H1 (cell line): ENCODE results near the gene MYO3A. TPM values are rescaled to one million over a fixed set of nuclear protein-coding genes. Genes with fewer than 3 reads are reported as not detected.

Source experiments
- CTCF ChIA-PET: fragments of 300-600 bp; sonication (Branson Sonifier 250); formaldehyde crosslinking; loops from one replicate; lab custom pipeline; 2021; ENCODE audit not compliant: partially characterized antibody; lab: Charles Lee
- POLR2A ChIA-PET: fragments of 300-600 bp; sonication (Branson Sonifier 250); formaldehyde crosslinking; loops from one replicate; lab custom pipeline; 2021; ENCODE audit warnings: inconsistent platforms; ENCODE audit not compliant: partially characterized antibody; lab: Charles Lee
- DNase-seq, 2 experiments: peaks; one replicate each; pipeline versions ENCODE4 v3.0.0 to v3.0.0-alpha.2; 2010 to 2022; ENCODE audit warnings: low spot score in 2 of 2, low read depth in 1 of 2, mixed read lengths in 1 of 2
- FAIRE-seq: peaks from 2 replicates; lab custom pipeline; 2011; peaks lifted over from hg19 to GRCh38; lab: Jason Lieb, UNC
- H2AFZ ChIP-seq: 2 replicates; pipeline ENCODE4 v1.8.1; 2012; ENCODE audit warnings: low read length, inconsistent platforms
- H2AK5ac ChIP-seq: 2 replicates; pipeline ENCODE4 v1.6.1; 2013; ENCODE audit warnings: low read depth, low read length
- H2BK120ac ChIP-seq: replicated peaks from 2 replicates; pipeline ENCODE3; 2013; ENCODE audit warnings: low read depth, low read length, inconsistent platforms
- H2BK12ac ChIP-seq: 2 replicates; pipeline ENCODE4 v1.6.1; 2013; ENCODE audit warnings: low read depth, low read length
- H2BK15ac ChIP-seq: 2 replicates; pipeline ENCODE4 v1.6.1; 2013; ENCODE audit warnings: low read length
- H2BK20ac ChIP-seq: 2 replicates; pipeline ENCODE4 v1.6.1; 2013; ENCODE audit warnings: low read length
- H2BK5ac ChIP-seq: 2 replicates; pipeline ENCODE4 v1.6.1; 2013; ENCODE audit warnings: low read depth, low read length
- H3K14ac ChIP-seq: 2 replicates; pipeline ENCODE4 v1.6.1; 2013; ENCODE audit warnings: inconsistent platforms; ENCODE audit not compliant: insufficient read length
- H3K18ac ChIP-seq: 2 replicates; pipeline ENCODE4 v1.6.1; 2013; ENCODE audit warnings: low read length; ENCODE audit errors: extremely low read depth
- H3K23ac ChIP-seq: 2 replicates; pipeline ENCODE4 v1.6.1; 2013; ENCODE audit warnings: inconsistent platforms; ENCODE audit not compliant: insufficient read length
- H3K23me2 ChIP-seq: 2 replicates; pipeline ENCODE4 v1.6.1; 2013; ENCODE audit warnings: low read depth, low read length
- H3K27ac ChIP-seq: 2 replicates; pipeline ENCODE4 v1.6.1; 2011; ENCODE audit warnings: low read depth, low read length, inconsistent platforms
- H3K27me3 ChIP-seq, 4 experiments: replicated peaks in 1 of 4; 1 replicate in 1 of 4; 2 replicates in 3 of 4; pipeline versions ENCODE4 v1.6.1 to v1.8.1; 2011 to 2013; ENCODE audit warnings: low read length in 3 of 4, mild to moderate bottlenecking in 3 of 4, inconsistent platforms in 2 of 4, mixed read lengths in 2 of 4, moderate library complexity in 1 of 4; ENCODE audit not compliant: control insufficient read depth in 3 of 4, insufficient read depth in 3 of 4; ENCODE audit errors: extremely low read depth in 1 of 4
- H3K36me3 ChIP-seq, 4 experiments: 2 replicates each; pipeline versions ENCODE4 v1.6.1 to v1.8.1; 2011 to 2013; ENCODE audit warnings: mild to moderate bottlenecking in 4 of 4, low read length in 3 of 4, moderate library complexity in 2 of 4, control low read depth in 1 of 4, inconsistent platforms in 1 of 4; ENCODE audit not compliant: insufficient read depth in 4 of 4, control insufficient read depth in 2 of 4
- H3K4ac ChIP-seq: replicated peaks from 2 replicates; pipeline ENCODE3; 2013; ENCODE audit warnings: low read length, low read depth, mixed read lengths, inconsistent platforms; ENCODE audit not compliant: insufficient read length
- H3K4me1 ChIP-seq, 4 experiments: replicated peaks in 1 of 4; 1 replicate in 1 of 4; 2 replicates in 3 of 4; pipeline versions ENCODE4 v1.6.1 to v1.8.1; 2011 to 2013; ENCODE audit warnings: low read length in 3 of 4, inconsistent platforms in 2 of 4, mixed read lengths in 1 of 4; ENCODE audit not compliant: insufficient read depth in 4 of 4, control insufficient read depth in 3 of 4
- H3K4me2 ChIP-seq, 2 experiments: 2 replicates each; pipeline versions ENCODE4 v1.6.1 to v1.8.1; 2011 to 2013; ENCODE audit warnings: low read depth in 2 of 2, low read length in 2 of 2, control low read depth in 1 of 2, inconsistent platforms in 1 of 2, mild to moderate bottlenecking in 1 of 2; ENCODE audit not compliant: insufficient read depth in 1 of 2
- H3K4me3 ChIP-seq, 4 experiments: fragments of 200-600, 300-600 bp in 1 of 4; sonication (generic), shearing (Covaris generic), sonication (Bioruptor Twin) in 1 of 4; 2 replicates each; pipeline versions ENCODE4 v1.5.1 to v1.8.1; 2011 to 2016; ENCODE audit warnings: low read length in 4 of 4, low read depth in 3 of 4, control low read depth in 2 of 4, inconsistent platforms in 2 of 4, mild to moderate bottlenecking in 2 of 4, mixed read lengths in 1 of 4, moderate library complexity in 1 of 4; ENCODE audit not compliant: insufficient read depth in 2 of 4; ENCODE audit errors: extremely low read depth in 1 of 4
- H3K56ac ChIP-seq: replicated peaks from 2 replicates; pipeline ENCODE3; 2013; ENCODE audit warnings: low read depth, mild to moderate bottlenecking, mixed read lengths, low read length, inconsistent platforms; ENCODE audit not compliant: insufficient read length
- H3K79me1 ChIP-seq: 2 replicates; pipeline ENCODE4 v1.6.1; 2013; ENCODE audit warnings: low read depth, low read length, control low read depth
- H3K79me2 ChIP-seq, 2 experiments: 2 replicates each; pipeline versions ENCODE4 v1.6.1 to v1.8.1; 2012 to 2013; ENCODE audit warnings: low read length in 2 of 2, mild to moderate bottlenecking in 2 of 2, inconsistent platforms in 1 of 2; ENCODE audit not compliant: insufficient read depth in 2 of 2, control insufficient read depth in 1 of 2
- H3K9ac ChIP-seq, 4 experiments: replicated peaks in 1 of 4; 1 replicate in 1 of 4; 2 replicates in 3 of 4; pipeline versions ENCODE4 v1.6.1 to v1.8.1; 2011 to 2013; ENCODE audit warnings: low read depth in 3 of 4, low read length in 3 of 4, control low read depth in 2 of 4, mild to moderate bottlenecking in 2 of 4, moderate library complexity in 2 of 4, inconsistent platforms in 1 of 4; ENCODE audit errors: extremely low read depth in 1 of 4
- H3K9me3 ChIP-seq, 2 experiments: 2 replicates each; pipeline versions ENCODE4 v1.6.1 to v1.8.1; 2012 to 2013; ENCODE audit warnings: mild to moderate bottlenecking in 2 of 2, moderate library complexity in 2 of 2, control low read depth in 1 of 2, inconsistent platforms in 1 of 2, low read depth in 1 of 2, low read length in 1 of 2, mixed read lengths in 1 of 2; ENCODE audit not compliant: insufficient read depth in 2 of 2
- H4K20me1 ChIP-seq, 2 experiments: replicated peaks in 1 of 2; 2 replicates each; pipeline versions ENCODE3 to v1.8.1; 2011 to 2013; ENCODE audit warnings: inconsistent platforms in 2 of 2, low read length in 2 of 2, mild to moderate bottlenecking in 1 of 2; ENCODE audit not compliant: insufficient read depth in 2 of 2, control insufficient read depth in 1 of 2
- H4K5ac ChIP-seq: 2 replicates; pipeline ENCODE4 v1.6.1; 2013; ENCODE audit warnings: low read length, low read depth, mixed read lengths, inconsistent platforms; ENCODE audit not compliant: insufficient read length
- H4K8ac ChIP-seq: 2 replicates; pipeline ENCODE4 v1.8.0; 2013; ENCODE audit warnings: mild to moderate bottlenecking, moderate library complexity, low read length, inconsistent platforms; ENCODE audit not compliant: insufficient read depth; ENCODE audit errors: extremely low read depth
- H4K91ac ChIP-seq: replicated peaks from 2 replicates; pipeline ENCODE3; 2013; ENCODE audit warnings: low read length, mixed read lengths, inconsistent platforms; ENCODE audit not compliant: insufficient read length
- ASH2L ChIP-seq: fragments of 200-600, 300-600 bp; sonication (generic); IDR thresholded peaks from one replicate; pipeline ENCODE4 v1.7.1; 2017; ENCODE audit warnings: low read length
- BACH1 ChIP-seq: IDR thresholded peaks from 2 replicates; pipeline ENCODE4 v1.6.1; 2012; ENCODE audit warnings: low read length, improper control_type of control experiment
- CTBP2 ChIP-seq: IDR thresholded peaks from 2 replicates; pipeline ENCODE4 v1.7.0; 2011; ENCODE audit warnings: borderline replicate concordance, mild to moderate bottlenecking, moderate library complexity, mixed read lengths, low read length; ENCODE audit not compliant: insufficient read depth, insufficient read length
- EZH2 ChIP-seq: fragments of 200-600 bp; sonication (generic); IDR thresholded peaks from 2 replicates; pipeline ENCODE4 v1.7.1; 2012; ENCODE audit warnings: low read depth, mild to moderate bottlenecking, moderate library complexity, low read length, inconsistent platforms; ENCODE audit not compliant: severe bottlenecking
- KDM4A ChIP-seq: IDR thresholded peaks from one replicate; pipeline ENCODE4 v1.7.1; 2012; ENCODE audit warnings: low read depth, mild to moderate bottlenecking, moderate library complexity, low read length, inconsistent platforms; ENCODE audit not compliant: severe bottlenecking
- KDM5A ChIP-seq: fragments of 200-600 bp; IDR thresholded peaks from 2 replicates; pipeline ENCODE4 v1.7.1; 2012; ENCODE audit warnings: mild to moderate bottlenecking, low read length, inconsistent platforms, mixed read lengths
- POLR2AphosphoS5 ChIP-seq: IDR thresholded peaks from 2 replicates; pipeline ENCODE4 v1.6.1; 2011; ENCODE audit warnings: low read depth, low read length
- RNF2 ChIP-seq: fragments of 200-900, 300-1000 bp; sonication (generic); IDR thresholded peaks from 2 replicates; pipeline ENCODE4 v1.7.1; 2016; ENCODE audit warnings: borderline replicate concordance, low read depth, mild to moderate bottlenecking, antibody characterized with exemption, low read length; ENCODE audit not compliant: poor library complexity, severe bottlenecking; ENCODE audit errors: missing control alignments
- SP2 ChIP-seq: IDR thresholded peaks from 2 replicates; pipeline ENCODE4 v1.6.1; 2012; ENCODE audit warnings: mild to moderate bottlenecking, low read length, inconsistent platforms
- SUZ12 ChIP-seq: fragments of 200-600 bp; sonication (generic); IDR thresholded peaks from 2 replicates; pipeline ENCODE4 v1.6.1; 2012; ENCODE audit warnings: mild to moderate bottlenecking, inconsistent platforms, low read length, moderate library complexity, mixed read lengths
- TAF7 ChIP-seq: optimal IDR thresholded peaks from 2 replicates; pipeline ENCODE3; 2011; ENCODE audit warnings: low read depth, mild to moderate bottlenecking, inconsistent platforms, low read length, moderate library complexity, borderline replicate concordance
- WGBS, 2 experiments: shearing (Covaris generic) in 1 of 2; methylation state at CpG; one replicate each; pipeline versions ENCODE4 v1.1.6 to v1.1.7; 2013 to 2015; ENCODE audit warnings: low lambda C conversion rate in 2 of 2, mixed read lengths in 2 of 2, inconsistent platforms in 1 of 2, low coverage in 1 of 2, missing lambda C conversion rate in 1 of 2; ENCODE audit not compliant: insufficient replicate concordance in 2 of 2, insufficient coverage in 1 of 2, insufficient read length in 1 of 2; ENCODE audit errors: extremely low coverage in 1 of 2, missing lambda C conversion rate in 1 of 2; 5-methylcytosine and 5-hydroxymethylcytosine counted together
- polyA plus RNA-seq, 7 experiments: library from polyadenylated mRNA; depleted of rRNA in 3 of 7; stranded (reverse) in 5 of 7; unstranded in 2 of 7; fragments of >200 nt in 5 of 7; fragments of 200-250 nt in 2 of 7; gene quantifications; 1 replicate in 5 of 7; 2 replicates in 1 of 7; 4 replicates in 1 of 7; pipeline versions ENCODE4 v1.2.1 to v1.2.3, GENCODE V29; 2011 to 2013; ENCODE audit warnings: missing spikeins in 2 of 7, mixed read lengths in 2 of 7
- total RNA-seq: library from RNA; stranded (reverse); fragmentation: NEBNext Ultra II Directional; extraction: Animal tissue kit (Norgen Biotek cat#: 25700); gene quantifications from 2 replicates; pipeline ENCODE4 v1.2.1, GENCODE V29; 2021

Gene MYO3A
- total and polyA plus RNA-seq, 2 of the 8 experiments (the other 6 are each of a cell fraction or from before 2014, with no cell fraction given), result 3.9 to 5.3 TPM

DNA sequence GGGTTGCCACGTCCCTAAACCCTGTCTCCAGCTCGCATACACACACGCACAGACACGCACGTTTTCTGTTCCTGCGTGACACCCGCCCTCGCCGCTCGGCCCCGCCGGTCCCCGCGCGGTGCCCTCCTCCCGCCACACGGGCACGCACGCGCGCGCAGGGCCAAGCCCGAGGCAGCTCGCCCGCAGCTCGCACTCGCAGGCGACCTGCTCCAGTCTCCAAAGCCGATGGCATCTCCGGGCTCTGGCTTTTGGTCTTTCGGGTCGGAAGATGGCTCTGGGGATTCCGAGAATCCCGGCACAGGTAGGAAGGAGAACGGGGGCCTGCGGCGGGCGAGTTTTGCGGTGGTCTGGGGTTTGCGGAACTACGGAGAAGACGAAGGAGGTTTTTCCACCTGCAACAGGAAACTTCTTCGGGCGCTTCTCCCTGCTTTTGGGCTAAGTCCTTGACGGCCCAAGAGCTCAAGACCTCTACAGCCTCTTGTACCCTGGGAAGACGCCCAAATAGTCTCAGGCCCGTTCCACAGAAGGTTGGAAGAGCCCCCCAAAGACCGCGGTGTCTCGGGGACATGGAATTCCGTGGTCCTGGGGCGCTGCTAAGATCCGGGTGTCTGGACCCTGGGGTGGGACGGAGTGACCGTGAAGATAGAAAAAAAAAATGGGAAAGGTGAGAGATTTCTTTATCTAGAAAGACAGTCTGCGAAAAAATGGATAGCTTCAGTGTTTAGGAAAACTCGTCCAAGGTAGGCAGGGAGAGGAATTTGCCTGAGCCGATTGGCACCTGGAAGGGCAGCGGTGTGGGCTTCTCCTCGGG is 282.8 kb downstream of the MYO3A start, which contains the start of gene GAD2:
TSS of gene GAD2 (plus strand) at position 190 of the 811 bp plus-strand sequence. CDS start at position 226, 36 bp downstream.
- H4K20me1 ChIP-seq, result peaks cover 0 to 2% of the 10 kb centered on the region in 2 experiments
- no peak for FAIRE-seq
- TF ChIP-seq SUZ12 (peak; percentile 80), RNF2 (peak; percentile 65), EZH2 (peak; percentile 93), ASH2L (peak; percentile 2), POLR2AphosphoS5 (no peak), TAF7 (peak; percentile 2), CTBP2 (peak; percentile 33), KDM4A (peak; percentile 14), KDM5A (no peak), BACH1 (peak; percentile 21; the same call in 1 of the 2 replicates), SP2 (no peak)

More for the DNA sequence above, 282.8 kb downstream of the MYO3A start, which contains the start of gene GAD2:
- H3K18ac ChIP-seq, result peak within 1 kb of the TSS; percentile 87
- H3K4me1 ChIP-seq, result peaks cover 17 to 43% (median 26%) of the 10 kb centered on the region in 4 experiments
- H3K4me2 ChIP-seq, result peak within 1 kb of the TSS; percentile 92 to 98
- peaks cover 38% of the 10 kb centered on the region for H3K23me2 ChIP-seq
- H4K5ac ChIP-seq, result no peak within 1 kb of the TSS
- no peaks in the 10 kb centered on the region for H3K9me3 ChIP-seq
- CTCF ChIA-PET, result interaction anchor here (0.7 to 1.2 kb wide), 4 partner anchors 27 to 1070 kb away, joined by 3 to 5 read pairs (median 3); no protein-coding TSS in a partner anchor
- no peaks in the 10 kb centered on the region for H3K79me1 ChIP-seq
- H3K4ac ChIP-seq, result no peak within 1 kb of the TSS
- H2BK5ac ChIP-seq, result peak within 1 kb of the TSS; percentile 95; the same call in 1 of the 2 replicates
- H3K27me3 ChIP-seq, result peaks cover 57 to 92% (median 80%) of the 10 kb centered on the region in 4 experiments
- H2AK5ac ChIP-seq, result no peak within 1 kb of the TSS
- POLR2A ChIA-PET, result no interaction called here
- DNase-seq, result peak in 1 of 2 experiments; percentile 66
- no peak within 1 kb of the TSS for H2BK120ac ChIP-seq
- no peak within 1 kb of the TSS; the same call in 1 of the 2 replicates for H2AFZ ChIP-seq
- H3K9ac ChIP-seq, result no peak within 1 kb of the TSS
- H3K14ac ChIP-seq, result no peak within 1 kb of the TSS
- peak within 1 kb of the TSS; percentile 75; the same call in 1 of the 2 replicates for H2BK12ac ChIP-seq
- no peak within 1 kb of the TSS for H3K23ac ChIP-seq
- H4K91ac ChIP-seq, result peak within 1 kb of the TSS; percentile 35
- H2BK20ac ChIP-seq, result peak within 1 kb of the TSS; percentile 93
- H3K36me3 ChIP-seq, result no peaks in the 10 kb centered on the region
- H2BK15ac ChIP-seq, result no peak within 1 kb of the TSS
- H3K27ac ChIP-seq, result no peak within 1 kb of the TSS
- H3K79me2 ChIP-seq, result no peaks in the 10 kb centered on the region
- peak within 1 kb of the TSS; percentile 70; the same call in 1 of the 2 replicates for H4K8ac ChIP-seq
- H3K4me3 ChIP-seq, result peak within 1 kb of the TSS; percentile 33 to 68 (median 54)
- WGBS, 2 experiments, result 2% methylated on average over 44 of the region's 60 CpGs; no CpG with 5 or more reads in 1 of the 2 experiments
- H3K56ac ChIP-seq, result peak within 1 kb of the TSS; percentile 3
